HG03378 (cell line): ENCODE data around the gene MOK.

Experiments used
- ATAC-seq: cut with Tn5 transposase; IDR thresholded peaks from one replicate; pipeline ENCODE4 v1.9.1; 2021; ENCODE audit warnings: mild to moderate bottlenecking, moderate library complexity; ENCODE audit not compliant: unreplicated experiment

MOK gene

GRCh38 chr14:102183886-102184285 is 121.1 kb downstream of the MOK start:
- no peak for ATAC-seq

- no peak for ATAC-seq
Measured at GRCh38 chr14:102182936-102183619, 121.9 kb downstream of the MOK start.

GRCh38 chr14:102182190-102182589 is 122.8 kb downstream of the MOK start:
- no peak for ATAC-seq

- no peak for ATAC-seq
Measured at GRCh38 chr14:102181187-102181586, 123.8 kb downstream of the MOK start.

GRCh38 chr14:102180248-102180998 is 124.5 kb downstream of the MOK start:
- no peak for ATAC-seq
